Testis (tissue), 2 donors: ENCODE measurements around the gene FEN1.

Experiments
- CTCF ChIP-seq, 3 experiments: fragments of 450-650 bp in 2 of 3; fragments of 200-600 bp in 1 of 3; sonication (generic) in 1 of 3; IDR thresholded peaks; one replicate each; pipeline ENCODE4 v1.5.1; 2016 to 2019; ENCODE audit warnings: antibody characterized with exemption in 3 of 3, mild to moderate bottlenecking in 2 of 3, moderate library complexity in 1 of 3
- POLR2A ChIP-seq: fragments of 450-650 bp; IDR thresholded peaks from one replicate; pipeline ENCODE4 v1.6.1; 2017; ENCODE audit warnings: antibody characterized with exemption, mild to moderate bottlenecking, moderate library complexity

DNA sequence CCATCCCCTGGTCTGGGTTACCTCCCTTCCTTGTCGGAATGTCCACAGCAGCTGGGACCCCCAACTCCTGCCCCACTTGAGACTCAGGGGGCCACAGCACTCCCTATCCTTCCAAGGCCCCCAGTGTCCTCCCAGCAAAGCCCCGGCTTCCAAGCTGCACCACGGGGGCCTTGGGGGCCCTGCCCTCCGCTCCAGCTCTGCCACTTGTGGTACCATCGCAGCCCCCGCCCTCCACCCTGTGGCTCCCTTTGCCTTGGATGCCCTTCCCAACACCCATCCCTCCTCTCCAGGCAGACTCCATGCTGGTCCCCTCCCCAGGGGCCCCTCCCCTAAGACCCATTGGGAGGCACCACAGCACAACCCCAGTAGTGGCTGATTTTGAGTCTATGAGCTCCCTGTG is 17.6 kb upstream of the FEN1 start:
- no peak for TF ChIP-seq CTCF (IDR thresholded peaks at IDR 0.05)
- no peak for TF ChIP-seq POLR2A
